Measurements from ENCODE around the gene BHMT.

Gene BHMT

GRCh38 chr5:79070350-79070667, 41.3 kb upstream of the BHMT start:
- Histone ChIP-seq H2AFZ (ENCODE audit: low read depth, low read length) (no peak overlapping the region), H3K9me3 (ENCODE audit: insufficient read depth, low read length, severe bottlenecking) (peaks cover 4% of the 10 kb centered on the region), H4K20me1 (ENCODE audit: insufficient read depth, low read length) (no peaks in the 10 kb centered on the region), H3K79me2 (ENCODE audit: insufficient read depth, low read length) (no peaks in the 10 kb centered on the region), H3K9ac (ENCODE audit: low read depth, low read length) (no peak overlapping the region), H3K4me1 (ENCODE audit: insufficient read depth, low read length) (no peaks in the 10 kb centered on the region), H3K36me3 (ENCODE audit: insufficient read depth, low read length) (no peaks in the 10 kb centered on the region), H3K27ac (ENCODE audit: low read length) (no peak overlapping the region), H3K4me3 (ENCODE audit: low read depth in 1 of 2, low read length in 2 of 2) (no peak overlapping the region), H3K27me3 (ENCODE audit: insufficient read depth, low read length, poor library complexity) (no peaks in the 10 kb centered on the region), H3K4me2 (ENCODE audit: insufficient read depth, low read length) (no peak overlapping the region)
- ATAC-seq (ENCODE audit: insufficient read depth, low read depth) (no peak), DNase-seq (no peak)
- TF ChIP-seq, protein P1, sequence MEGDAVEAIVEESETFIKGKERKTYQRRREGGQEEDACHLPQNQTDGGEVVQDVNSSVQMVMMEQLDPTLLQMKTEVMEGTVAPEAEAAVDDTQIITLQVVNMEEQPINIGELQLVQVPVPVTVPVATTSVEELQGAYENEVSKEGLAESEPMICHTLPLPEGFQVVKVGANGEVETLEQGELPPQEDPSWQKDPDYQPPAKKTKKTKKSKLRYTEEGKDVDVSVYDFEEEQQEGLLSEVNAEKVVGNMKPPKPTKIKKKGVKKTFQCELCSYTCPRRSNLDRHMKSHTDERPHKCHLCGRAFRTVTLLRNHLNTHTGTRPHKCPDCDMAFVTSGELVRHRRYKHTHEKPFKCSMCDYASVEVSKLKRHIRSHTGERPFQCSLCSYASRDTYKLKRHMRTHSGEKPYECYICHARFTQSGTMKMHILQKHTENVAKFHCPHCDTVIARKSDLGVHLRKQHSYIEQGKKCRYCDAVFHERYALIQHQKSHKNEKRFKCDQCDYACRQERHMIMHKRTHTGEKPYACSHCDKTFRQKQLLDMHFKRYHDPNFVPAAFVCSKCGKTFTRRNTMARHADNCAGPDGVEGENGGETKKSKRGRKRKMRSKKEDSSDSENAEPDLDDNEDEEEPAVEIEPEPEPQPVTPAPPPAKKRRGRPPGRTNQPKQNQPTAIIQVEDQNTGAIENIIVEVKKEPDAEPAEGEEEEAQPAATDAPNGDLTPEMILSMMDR (IDR thresholded peaks at IDR 0.05; ENCODE audit: borderline replicate concordance, extremely low read depth, low read length, poor library complexity, severe bottlenecking): no peak
- TF ChIP-seq EZH2 (IDR thresholded peaks at IDR 0.05; ENCODE audit: borderline replicate concordance, low read depth, low read length, severe bottlenecking): no peak

GRCh38 chr5:79074641-79075040, 37.0 kb upstream of the BHMT start:
- Histone ChIP-seq H4K20me1 (ENCODE audit: insufficient read depth, low read length) (no peaks in the 10 kb centered on the region), H3K9ac (ENCODE audit: low read depth, low read length) (no peak overlapping the region), H3K4me2 (ENCODE audit: insufficient read depth, low read length) (no peak overlapping the region), H3K9me3 (ENCODE audit: insufficient read depth, low read length, severe bottlenecking) (peaks cover 4% of the 10 kb centered on the region), H3K27ac (ENCODE audit: low read length) (no peak overlapping the region), H3K4me1 (ENCODE audit: insufficient read depth, low read length) (no peaks in the 10 kb centered on the region), H3K36me3 (ENCODE audit: insufficient read depth, low read length) (no peaks in the 10 kb centered on the region), H2AFZ (ENCODE audit: low read depth, low read length) (no peak overlapping the region), H3K4me3 (ENCODE audit: low read depth in 1 of 2, low read length in 2 of 2) (no peak overlapping the region), H3K27me3 (ENCODE audit: insufficient read depth, low read length, poor library complexity) (no peaks in the 10 kb centered on the region), H3K79me2 (ENCODE audit: insufficient read depth, low read length) (no peaks in the 10 kb centered on the region)
- ATAC-seq (ENCODE audit: insufficient read depth, low read depth) (no peak), DNase-seq (no peak)
- TF ChIP-seq, protein P1 (IDR thresholded peaks at IDR 0.05; ENCODE audit: borderline replicate concordance, extremely low read depth, low read length, poor library complexity, severe bottlenecking): no peak
- no peak for TF ChIP-seq EZH2 (IDR thresholded peaks at IDR 0.05; ENCODE audit: borderline replicate concordance, low read depth, low read length, severe bottlenecking)

- no peak overlapping the region for H3K4me2 ChIP-seq (ENCODE audit: insufficient read depth, low read length)
- H3K9me3 ChIP-seq (ENCODE audit: insufficient read depth, low read length, severe bottlenecking): peaks cover 4% of the 10 kb centered on the region
- no peaks in the 10 kb centered on the region for H3K36me3 ChIP-seq (ENCODE audit: insufficient read depth, low read length)
- no peak overlapping the region for H3K9ac ChIP-seq (ENCODE audit: low read depth, low read length)
- DNase-seq: no peak
- no peaks in the 10 kb centered on the region for H3K79me2 ChIP-seq (ENCODE audit: insufficient read depth, low read length)
- no peak overlapping the region for H3K4me3 ChIP-seq (ENCODE audit: low read depth in 1 of 2, low read length in 2 of 2)
- H3K27ac ChIP-seq (ENCODE audit: low read length): no peak overlapping the region
- no peaks in the 10 kb centered on the region for H3K27me3 ChIP-seq (ENCODE audit: insufficient read depth, low read length, poor library complexity)
- ATAC-seq (ENCODE audit: insufficient read depth, low read depth): no peak
- TF ChIP-seq EZH2 (IDR thresholded peaks at IDR 0.05; ENCODE audit: borderline replicate concordance, low read depth, low read length, severe bottlenecking): no peak
- TF ChIP-seq, protein P1 (IDR thresholded peaks at IDR 0.05; ENCODE audit: borderline replicate concordance, extremely low read depth, low read length, poor library complexity, severe bottlenecking): peak; percentile 4
- H3K4me1 ChIP-seq (ENCODE audit: insufficient read depth, low read length): no peaks in the 10 kb centered on the region
- H2AFZ ChIP-seq (ENCODE audit: low read depth, low read length): no peak overlapping the region
- H4K20me1 ChIP-seq (ENCODE audit: insufficient read depth, low read length): no peaks in the 10 kb centered on the region
Observed at GRCh38 chr5:79075646-79076426, 35.8 kb upstream of the BHMT start.
